Stimulated activated CD4-positive, alpha-beta T cell treated with anti-CD3 and anti-CD28 coated beads, TNF-alpha, amount 100 ng/mL, for 48 hours (primary cell): Measurements from ENCODE around the gene FHIT.
"Not testable (repeated sequence)": the region's sequence is repeated elsewhere in the genome, so short reads cannot be mapped to it uniquely, and the experiment has no call there.

Source experiments
- DNase-seq, 3 donors: peaks; one replicate each; pipeline ENCODE4 v3.0.0-alpha.2; 2020; ENCODE audit warnings: low read depth in 3 of 3

FHIT gene

DNA sequence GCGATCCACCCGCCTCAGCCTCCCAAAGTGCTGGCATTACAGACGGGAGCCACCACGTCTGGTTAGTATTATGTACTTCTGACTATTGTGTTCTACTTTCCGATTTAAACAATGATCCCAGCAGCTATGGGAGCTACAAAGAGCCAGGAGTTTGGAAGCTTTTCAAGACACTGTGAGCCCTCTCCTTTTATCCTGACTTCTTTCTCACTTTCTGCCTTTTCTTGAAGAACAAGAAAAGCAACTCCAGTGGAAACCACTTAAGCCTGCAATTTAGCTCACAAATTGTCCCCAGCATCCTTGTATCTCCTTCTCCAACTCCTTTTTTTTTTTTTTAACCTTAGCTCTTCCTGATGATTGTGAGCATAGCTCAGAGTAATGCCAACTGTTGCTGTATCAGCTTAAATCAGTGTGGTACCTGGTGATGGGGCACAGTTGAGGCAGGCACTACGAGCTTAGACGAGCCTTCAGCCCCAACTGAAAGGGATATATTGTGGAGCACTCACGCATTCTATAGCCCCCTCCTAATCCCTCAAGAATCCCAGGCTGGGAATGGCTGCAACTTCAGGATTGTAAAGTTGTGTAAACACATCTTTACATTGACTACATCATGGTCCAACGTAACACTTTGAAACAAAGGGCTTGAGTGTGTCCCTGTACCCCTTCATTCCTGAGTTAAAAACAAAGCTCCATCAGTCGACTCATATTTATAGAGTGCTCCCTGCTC, 677.0 kb downstream of the FHIT start:
- no peak for DNase-seq

- no peak for DNase-seq
Measured at GRCh38 chr3:60573494-60573893, 677.8 kb downstream of the FHIT start.

GRCh38 chr3:60571511-60571910, 679.7 kb downstream of the FHIT start:
- DNase-seq: no peak

- DNase-seq: no peak
Measured at GRCh38 chr3:60557122-60557521, 694.1 kb downstream of the FHIT start.

DNA sequence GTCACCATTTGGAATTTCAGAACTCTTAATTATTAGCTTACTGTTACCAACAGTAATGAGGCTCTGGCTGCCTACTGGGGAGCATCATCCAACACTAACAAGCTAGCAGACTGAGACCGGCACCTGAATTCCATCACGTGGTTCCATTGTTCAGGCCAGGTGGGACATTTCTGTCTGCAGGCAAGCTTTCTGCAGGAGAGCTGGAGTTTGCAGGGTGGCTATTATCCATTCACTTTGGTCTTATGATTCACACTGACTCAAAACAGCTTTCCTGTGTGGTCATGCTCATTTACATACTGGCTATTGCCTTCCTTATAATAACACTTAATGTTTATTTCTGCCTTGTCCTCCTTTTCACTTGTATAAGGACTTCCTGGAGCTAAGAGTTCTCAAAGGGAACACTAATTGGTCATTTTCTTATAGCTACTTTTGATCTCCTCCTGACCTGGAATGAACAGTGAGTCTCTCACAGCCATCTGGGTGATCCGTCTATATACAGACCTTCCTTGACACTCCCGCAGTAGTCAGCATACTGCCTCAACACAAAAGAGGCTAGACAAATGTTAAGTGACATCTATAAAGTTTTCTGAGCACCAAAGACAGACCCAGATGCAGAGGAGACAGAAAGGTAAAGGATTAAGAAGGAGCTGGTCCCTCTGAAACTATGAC, 695.4 kb downstream of the FHIT start:
- DNase-seq: no peak

DNA sequence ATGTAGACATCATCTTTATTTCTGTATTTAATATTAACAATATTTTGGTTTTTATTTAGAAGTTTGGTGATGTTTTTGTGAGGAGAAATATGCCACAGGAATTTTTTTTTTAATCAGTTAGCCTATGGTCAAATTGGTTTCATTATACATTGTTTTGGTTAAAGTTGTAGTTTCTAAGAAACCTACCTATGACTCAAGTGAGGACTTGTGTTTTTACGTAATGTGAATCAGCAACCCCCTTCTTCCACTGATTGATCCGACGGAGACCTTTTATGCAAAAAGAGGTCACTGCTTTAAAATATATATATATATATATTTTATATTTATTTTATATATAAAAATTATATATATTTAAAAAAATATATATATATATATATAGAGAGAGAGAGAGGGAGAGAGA, 698.1 kb downstream of the FHIT start:
- DNase-seq: no peak

DNA sequence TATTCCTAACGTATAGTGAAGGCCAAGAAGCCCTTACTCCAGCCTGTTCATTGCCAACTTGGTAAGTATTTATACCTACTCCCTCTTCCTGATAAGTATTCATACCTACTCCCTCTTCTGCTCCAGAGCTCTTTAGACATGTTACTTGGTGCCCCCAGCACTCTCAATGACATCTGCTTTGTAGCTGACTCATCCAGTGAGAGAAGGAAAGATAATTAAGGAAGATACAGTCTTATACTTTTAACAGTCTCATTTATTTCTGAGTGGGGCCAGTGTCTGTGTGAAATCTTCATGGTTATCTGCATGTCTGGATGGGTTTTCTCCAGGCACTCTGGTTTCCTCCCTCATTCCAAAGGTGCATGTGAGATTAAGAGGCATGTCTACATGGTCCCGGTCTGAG, 698.7 kb downstream of the FHIT start:
- no peak for DNase-seq

GRCh38 chr3:60551455-60552209, 699.6 kb downstream of the FHIT start:
- DNase-seq: no peak

GRCh38 chr3:60549863-60550262, 701.4 kb downstream of the FHIT start:
- no peak for DNase-seq

- DNase-seq: no peak
Measured at GRCh38 chr3:60542995-60543394, 708.3 kb downstream of the FHIT start.

GRCh38 chr3:60539394-60539793, 711.9 kb downstream of the FHIT start:
- not testable (repeated sequence) for DNase-seq

GRCh38 chr3:60536420-60536819, 714.8 kb downstream of the FHIT start:
- no peak for DNase-seq

DNA sequence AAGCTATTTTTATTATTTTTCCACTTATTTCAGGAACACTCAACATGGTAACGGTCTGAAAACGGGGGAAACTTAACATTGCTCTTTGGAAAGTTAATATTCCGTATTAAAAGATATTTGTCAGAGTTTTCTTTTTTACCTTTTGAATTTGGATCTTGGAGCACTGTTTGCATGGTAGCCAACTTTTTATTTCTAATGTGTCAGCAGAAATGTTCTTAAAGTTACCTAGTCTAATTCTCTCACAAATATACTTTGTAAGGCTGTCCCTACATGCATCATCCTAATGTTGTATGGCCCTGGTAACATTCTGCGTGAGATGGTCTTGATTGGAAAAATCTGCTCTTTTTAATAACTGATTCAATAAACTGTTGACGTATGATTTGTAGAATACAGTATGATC, 719.5 kb downstream of the FHIT start:
- no peak for DNase-seq

DNA sequence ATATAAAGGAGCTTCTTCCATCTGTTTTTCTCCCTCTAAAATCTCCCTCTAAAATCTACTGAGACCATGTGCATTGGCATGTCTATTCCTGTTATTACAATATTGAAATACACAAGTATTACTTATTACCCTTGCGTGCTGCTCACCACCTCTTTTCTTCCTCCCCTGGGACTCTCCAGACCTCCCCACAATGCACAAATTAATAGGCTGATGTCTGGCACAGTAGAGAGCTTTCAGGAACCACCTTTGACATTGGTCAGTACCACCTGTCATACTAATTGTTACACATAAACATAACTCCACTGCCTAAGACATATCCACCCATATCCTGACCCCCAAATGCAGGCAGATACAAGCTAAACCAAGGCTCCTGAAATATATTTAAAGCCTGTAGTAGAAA, 722.6 kb downstream of the FHIT start:
- DNase-seq: no peak

DNA sequence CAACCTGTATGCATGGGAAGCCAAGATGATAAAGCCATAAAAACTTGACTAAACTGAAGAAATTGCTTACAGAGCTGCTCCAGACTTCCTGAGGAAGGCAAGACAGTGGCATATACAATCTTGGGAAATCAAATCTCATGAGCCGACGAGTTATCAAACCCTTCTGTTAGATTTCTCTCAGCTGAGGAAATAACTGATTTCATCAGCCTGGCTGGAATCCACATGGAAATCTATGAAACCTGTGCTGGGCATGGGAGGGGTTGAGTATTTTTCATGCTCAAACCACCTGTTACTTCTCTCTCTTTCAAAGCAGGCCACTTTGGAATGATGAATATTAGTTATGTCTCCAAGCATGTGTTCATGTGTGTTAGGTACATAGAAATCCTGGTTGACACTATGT, 727.7 kb downstream of the FHIT start:
- DNase-seq: no peak

DNA sequence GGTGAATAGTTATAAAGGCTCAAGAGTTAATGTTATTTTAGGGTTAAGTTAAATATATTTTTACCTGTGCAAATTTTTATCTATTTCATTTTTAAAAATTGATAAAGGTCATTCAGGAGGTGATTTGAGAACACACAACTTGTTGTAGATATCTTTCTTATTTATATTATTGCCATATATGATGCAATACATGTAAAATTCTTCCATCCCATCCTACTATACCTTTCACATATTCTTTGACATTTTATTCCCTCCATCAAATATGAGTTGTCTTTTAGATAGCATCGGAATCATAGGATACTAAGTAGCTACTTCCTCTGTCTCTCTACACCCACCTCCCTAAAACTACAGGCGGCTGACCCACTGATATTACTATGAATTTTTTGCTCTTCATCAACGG, 734.1 kb downstream of the FHIT start:
- DNase-seq: no peak

DNA sequence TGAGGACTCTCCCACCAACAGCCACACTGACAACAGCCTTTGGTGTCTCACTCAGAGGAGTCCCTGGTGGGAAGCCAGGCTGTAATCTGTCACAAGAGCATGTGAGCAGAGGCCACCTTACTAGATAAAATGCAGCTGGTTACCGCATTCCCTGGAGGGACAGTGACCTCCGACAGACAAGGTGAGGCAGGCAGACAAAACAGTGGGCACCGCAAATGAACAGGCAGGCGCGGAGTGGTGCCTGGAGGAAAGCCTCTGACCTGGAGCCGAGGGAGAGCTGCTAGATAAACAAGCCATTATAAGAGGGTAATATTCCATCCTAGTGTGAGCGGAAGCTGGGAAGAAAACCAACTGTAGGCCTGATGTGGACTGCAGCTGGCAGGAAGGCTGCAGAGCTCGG, 736.4 kb downstream of the FHIT start:
- no peak for DNase-seq

DNA sequence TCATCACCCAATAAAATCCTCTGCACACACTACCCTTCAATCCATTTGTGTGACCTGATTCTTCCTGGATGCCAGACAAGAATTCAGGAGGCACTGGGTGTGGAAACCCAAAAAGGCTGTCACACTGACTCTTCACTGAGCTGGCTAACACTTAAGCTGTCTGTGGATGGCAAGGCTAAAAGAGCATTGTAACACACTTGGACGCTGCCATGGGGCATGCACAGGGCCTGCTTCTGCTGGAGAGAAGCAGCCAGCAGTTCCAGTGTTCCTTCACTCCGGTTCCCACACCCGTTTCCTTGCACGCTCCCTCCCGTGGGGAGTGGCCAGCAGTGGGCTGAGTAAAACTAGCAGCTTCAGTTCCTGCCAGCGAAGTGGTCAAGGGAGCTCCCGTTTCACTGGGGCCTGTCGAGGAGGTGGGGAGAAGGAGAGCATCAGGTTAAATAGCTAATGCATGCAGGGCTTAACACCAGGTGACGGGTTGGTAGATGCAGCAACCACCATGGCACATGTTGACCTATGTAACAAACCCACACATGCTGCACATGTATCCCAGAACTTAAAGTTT, 737.1 kb downstream of the FHIT start:
- DNase-seq: no peak

GRCh38 chr3:60513241-60513640, 738.0 kb downstream of the FHIT start:
- no peak for DNase-seq

DNA sequence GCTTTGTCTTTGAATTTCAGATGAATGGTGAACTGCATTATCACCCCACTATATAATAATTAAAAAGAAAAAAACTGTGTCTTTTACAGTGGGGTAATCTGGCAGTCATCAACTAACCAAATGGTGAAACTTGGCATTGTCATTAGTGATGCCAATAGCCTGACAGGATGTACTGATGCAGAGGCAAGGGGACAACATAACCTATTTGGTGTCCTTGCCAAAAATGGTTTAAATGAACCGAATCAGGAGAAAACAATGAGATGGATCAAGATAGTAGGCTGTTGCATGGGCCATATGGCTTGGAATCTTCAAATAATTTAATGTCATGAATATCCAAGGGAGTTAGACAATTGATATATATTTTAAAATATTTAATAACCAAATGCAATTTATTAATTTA, 738.7 kb downstream of the FHIT start:
- DNase-seq: no peak

DNA sequence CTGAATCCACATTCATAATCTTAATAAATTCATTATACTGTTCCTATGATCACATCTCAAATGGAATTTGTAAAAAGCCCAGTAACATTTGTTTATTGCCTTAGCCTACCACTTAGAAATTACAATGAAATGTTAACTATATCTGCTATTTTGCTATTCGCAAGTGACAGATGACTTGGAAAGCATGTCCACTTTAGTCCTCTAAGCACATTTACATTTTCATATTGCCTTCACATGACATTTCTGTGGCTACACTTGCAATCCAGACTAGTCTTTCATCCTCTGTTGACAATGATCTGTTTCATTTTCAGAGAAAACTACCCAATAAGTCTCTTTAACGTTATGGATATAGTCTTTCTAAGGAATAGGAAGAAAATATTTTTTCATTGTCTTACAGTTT, 741.8 kb downstream of the FHIT start:
- DNase-seq: no peak

DNA sequence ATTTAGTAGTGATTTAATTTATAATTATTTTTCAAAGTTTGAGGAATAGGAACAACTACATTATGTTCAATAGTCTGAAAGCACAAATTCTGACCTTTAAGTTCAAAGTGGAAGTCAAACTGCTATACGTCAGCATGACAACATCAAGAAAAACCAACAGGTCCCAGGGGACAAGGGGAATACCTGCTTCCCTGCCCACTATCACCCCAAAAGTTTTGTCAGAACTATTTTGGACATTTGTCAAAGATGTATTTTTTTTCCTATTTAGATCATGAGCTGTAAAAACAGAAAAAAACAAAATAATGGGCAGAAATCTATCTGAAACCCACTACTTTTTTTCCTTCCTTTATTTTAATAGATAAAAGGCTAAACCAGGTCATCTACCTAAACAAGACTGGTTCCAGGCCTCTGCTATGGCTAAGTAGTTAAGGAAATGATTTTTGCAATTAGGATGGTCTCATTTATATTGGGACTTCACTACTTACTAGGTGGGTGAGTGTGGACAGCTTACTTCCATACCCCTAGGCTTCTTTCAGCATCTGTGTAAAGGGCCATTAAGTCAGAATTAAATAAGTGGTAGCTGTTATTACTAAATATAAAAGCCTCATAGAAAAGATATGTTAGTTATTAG, 746.3 kb downstream of the FHIT start:
- no peak for DNase-seq
